Upper lobe of left lung (tissue), 4 donors: Measurements from ENCODE around the gene ACD.

Experiments used
- POLR2A ChIP-seq, 4 donors: fragments of 450-650 bp; IDR thresholded peaks; one replicate each; pipeline ENCODE4 v1.5.1; 2016 to 2017; ENCODE audit warnings: antibody characterized with exemption in 4 of 4, mild to moderate bottlenecking in 2 of 4
- TF ChIP-seq, protein P1 (sequence below), 6 experiments: fragments of 450-650 bp in 4 of 6; fragments of 200-600 bp in 2 of 6; sonication (generic) in 2 of 6; IDR thresholded peaks; one replicate each; pipeline ENCODE4 v1.5.1; 2016 to 2019; ENCODE audit warnings: antibody characterized with exemption in 6 of 6

- TF ChIP-seq POLR2A (IDR thresholded peaks at IDR 0.05): no peak
- TF ChIP-seq, protein P1, sequence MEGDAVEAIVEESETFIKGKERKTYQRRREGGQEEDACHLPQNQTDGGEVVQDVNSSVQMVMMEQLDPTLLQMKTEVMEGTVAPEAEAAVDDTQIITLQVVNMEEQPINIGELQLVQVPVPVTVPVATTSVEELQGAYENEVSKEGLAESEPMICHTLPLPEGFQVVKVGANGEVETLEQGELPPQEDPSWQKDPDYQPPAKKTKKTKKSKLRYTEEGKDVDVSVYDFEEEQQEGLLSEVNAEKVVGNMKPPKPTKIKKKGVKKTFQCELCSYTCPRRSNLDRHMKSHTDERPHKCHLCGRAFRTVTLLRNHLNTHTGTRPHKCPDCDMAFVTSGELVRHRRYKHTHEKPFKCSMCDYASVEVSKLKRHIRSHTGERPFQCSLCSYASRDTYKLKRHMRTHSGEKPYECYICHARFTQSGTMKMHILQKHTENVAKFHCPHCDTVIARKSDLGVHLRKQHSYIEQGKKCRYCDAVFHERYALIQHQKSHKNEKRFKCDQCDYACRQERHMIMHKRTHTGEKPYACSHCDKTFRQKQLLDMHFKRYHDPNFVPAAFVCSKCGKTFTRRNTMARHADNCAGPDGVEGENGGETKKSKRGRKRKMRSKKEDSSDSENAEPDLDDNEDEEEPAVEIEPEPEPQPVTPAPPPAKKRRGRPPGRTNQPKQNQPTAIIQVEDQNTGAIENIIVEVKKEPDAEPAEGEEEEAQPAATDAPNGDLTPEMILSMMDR (IDR thresholded peaks at IDR 0.05): no peak
Measured at GRCh38 chr16:67644038-67644437, 16.0 kb downstream of the ACD start.
